IPS DF 6.9 (cell line): ENCODE results near the gene NEDD4L.

Experiments
- DNase-seq: peaks from one replicate; pipeline ENCODE4 v3.0.0-alpha.2; 2013; ENCODE audit warnings: low read depth, low spot score
- H3K27ac ChIP-seq: one replicate; pipeline ENCODE4 v1.5.1; 2013; ENCODE audit warnings: low read length, control low read depth
- H3K27me3 ChIP-seq: 2 replicates; pipeline ENCODE4 v1.6.1; 2013; ENCODE audit warnings: mild to moderate bottlenecking, low read length; ENCODE audit not compliant: control insufficient read depth, insufficient read depth
- H3K36me3 ChIP-seq: 2 replicates; pipeline ENCODE4 v1.6.1; 2013; ENCODE audit warnings: low read length; ENCODE audit not compliant: control insufficient read depth, insufficient read depth
- H3K4me1 ChIP-seq: 2 replicates; pipeline ENCODE4 v1.6.1; 2013; ENCODE audit warnings: low read length; ENCODE audit not compliant: control insufficient read depth, insufficient read depth
- H3K4me3 ChIP-seq: 2 replicates; pipeline ENCODE4 v1.5.1; 2013; ENCODE audit warnings: mild to moderate bottlenecking, low read length
- H3K9me3 ChIP-seq: 2 replicates; pipeline ENCODE4 v1.6.1; 2013; ENCODE audit warnings: low read length, inconsistent platforms; ENCODE audit not compliant: control insufficient read depth, insufficient read depth
- WGBS: extraction: QIAGEN DNeasy Blood & Tissue Kit; methylation state at CpG from one replicate; pipeline ENCODE4 v1.1.7; 2013; ENCODE audit warnings: mixed read lengths, missing lambda C conversion rate; ENCODE audit not compliant: insufficient read length, insufficient coverage; 5-methylcytosine and 5-hydroxymethylcytosine counted together

Gene NEDD4L

GRCh38 chr18:58408665-58409064, 364.6 kb downstream of the NEDD4L start:
- H3K27ac ChIP-seq: no peak overlapping the region
- DNase-seq: no peak
- no CpG with 5 or more reads among the region's 4 CpGs for WGBS
- no peaks in the 10 kb centered on the region for H3K4me1 ChIP-seq
- H3K36me3 ChIP-seq: no peaks in the 10 kb centered on the region
- H3K9me3 ChIP-seq: no peaks in the 10 kb centered on the region
- no peak overlapping the region for H3K4me3 ChIP-seq
- H3K27me3 ChIP-seq: no peaks in the 10 kb centered on the region

GRCh38 chr18:58409802-58410445, 365.9 kb downstream of the NEDD4L start:
- H3K36me3 ChIP-seq: no peaks in the 10 kb centered on the region
- H3K4me1 ChIP-seq: no peaks in the 10 kb centered on the region

GRCh38 chr18:58411323-58411722, 367.3 kb downstream of the NEDD4L start:
- Histone ChIP-seq H3K9me3 (no peaks in the 10 kb centered on the region), H3K27ac (no peak overlapping the region), H3K4me3 (no peak overlapping the region), H3K27me3 (no peaks in the 10 kb centered on the region), H3K4me1 (no peaks in the 10 kb centered on the region), H3K36me3 (no peaks in the 10 kb centered on the region)
- no peak for DNase-seq
- no CpG with 5 or more reads among the region's 7 CpGs for WGBS

More at GRCh38 chr18:58409802-58410445, 365.9 kb downstream of the NEDD4L start:
- WGBS: no CpG with 5 or more reads among the region's 5 CpGs
- no peak for DNase-seq
- H3K4me3 ChIP-seq: no peak overlapping the region
- no peak overlapping the region for H3K27ac ChIP-seq
- H3K27me3 ChIP-seq: no peaks in the 10 kb centered on the region
- no peaks in the 10 kb centered on the region for H3K9me3 ChIP-seq

- Histone ChIP-seq H3K9me3 (no peaks in the 10 kb centered on the region), H3K27ac (no peak overlapping the region), H3K36me3 (no peaks in the 10 kb centered on the region), H3K27me3 (no peaks in the 10 kb centered on the region), H3K4me3 (no peak overlapping the region), H3K4me1 (no peaks in the 10 kb centered on the region)
- DNase-seq: no peak
- WGBS: no CpG with 5 or more reads among the region's 5 CpGs
Measured at GRCh38 chr18:58412844-58413666, 369.0 kb downstream of the NEDD4L start.

GRCh38 chr18:58413667-58414628, 369.9 kb downstream of the NEDD4L start:
- Histone ChIP-seq H3K27me3 (no peaks in the 10 kb centered on the region), H3K9me3 (no peaks in the 10 kb centered on the region), H3K27ac (no peak overlapping the region), H3K36me3 (no peaks in the 10 kb centered on the region), H3K4me1 (no peaks in the 10 kb centered on the region), H3K4me3 (no peak overlapping the region)
- WGBS: no CpG with 5 or more reads among the region's 12 CpGs
- DNase-seq: no peak

- Histone ChIP-seq H3K27me3 (no peaks in the 10 kb centered on the region), H3K4me1 (no peaks in the 10 kb centered on the region), H3K9me3 (no peaks in the 10 kb centered on the region), H3K27ac (no peak overlapping the region), H3K4me3 (no peak overlapping the region), H3K36me3 (no peaks in the 10 kb centered on the region)
- DNase-seq: no peak
- no CpG with 5 or more reads among the region's 7 CpGs for WGBS
Measured at GRCh38 chr18:58416014-58416703, 372.1 kb downstream of the NEDD4L start.

- Histone ChIP-seq H3K36me3 (no peaks in the 10 kb centered on the region), H3K4me3 (no peak overlapping the region), H3K4me1 (no peaks in the 10 kb centered on the region), H3K27me3 (no peaks in the 10 kb centered on the region), H3K9me3 (no peaks in the 10 kb centered on the region), H3K27ac (no peak overlapping the region)
- no CpG with 5 or more reads among the region's 16 CpGs for WGBS
- DNase-seq: no peak
Measured at GRCh38 chr18:58416704-58417683, 373.0 kb downstream of the NEDD4L start.

GRCh38 chr18:58417752-58418151, 373.7 kb downstream of the NEDD4L start:
- H3K9me3 ChIP-seq: no peaks in the 10 kb centered on the region
- no peaks in the 10 kb centered on the region for H3K27me3 ChIP-seq
- no peaks in the 10 kb centered on the region for H3K36me3 ChIP-seq
- no peak overlapping the region for H3K4me3 ChIP-seq
- no peak for DNase-seq
- no peak overlapping the region for H3K27ac ChIP-seq
- no peaks in the 10 kb centered on the region for H3K4me1 ChIP-seq
- WGBS: no CpG with 5 or more reads among the region's 6 CpGs

- no peak for DNase-seq
- no CpG with 5 or more reads among the region's 4 CpGs for WGBS
- no peaks in the 10 kb centered on the region for H3K4me1 ChIP-seq
- no peak overlapping the region for H3K27ac ChIP-seq
- no peak overlapping the region for H3K4me3 ChIP-seq
- no peaks in the 10 kb centered on the region for H3K27me3 ChIP-seq
- no peaks in the 10 kb centered on the region for H3K9me3 ChIP-seq
- H3K36me3 ChIP-seq: no peaks in the 10 kb centered on the region
Measured at GRCh38 chr18:58418361-58418760, 374.3 kb downstream of the NEDD4L start.
